HepG2 (cell line): ENCODE results near the gene LAP3. TPM values are rescaled to one million over a fixed set of nuclear protein-coding genes. Genes with fewer than 3 reads are reported as not detected.

Experiments used
- FOXC1 ChIP-seq: sonication (generic); formaldehyde crosslinking; IDR thresholded peaks from 2 replicates; pipeline ENCODE4 v1.8.0; 2022; ENCODE audit warnings: mild to moderate bottlenecking, missing genetic modification reagents, borderline replicate concordance
- IKZF4 ChIP-seq: sonication (generic); formaldehyde crosslinking; IDR thresholded peaks from 2 replicates; pipeline ENCODE4 v1.5.1; 2020; ENCODE audit warnings: borderline replicate concordance, mild to moderate bottlenecking, low read depth, missing genetic modification reagents; ENCODE audit errors: not compliant biosample characterization
- KLF13 ChIP-seq: sonication (generic); formaldehyde crosslinking; IDR thresholded peaks from 2 replicates; pipeline ENCODE4 v1.4.0; 2020; ENCODE audit warnings: mild to moderate bottlenecking, missing genetic modification reagents
- MED8 ChIP-seq: sonication (generic); formaldehyde crosslinking; IDR thresholded peaks from 2 replicates; pipeline ENCODE4 v1.8.1; 2023; ENCODE audit warnings: mild to moderate bottlenecking, missing genetic modification reagents; ENCODE audit not compliant: insufficient replicate concordance
- REXO4 ChIP-seq: sonication (generic); formaldehyde crosslinking; IDR thresholded peaks from 2 replicates; pipeline ENCODE4 v1.8.0; 2022; ENCODE audit warnings: missing genetic modification reagents, mild to moderate bottlenecking, borderline replicate concordance
- RNF2 ChIP-seq: fragments of 450-650 bp; conservative IDR thresholded peaks from 2 replicates; pipeline ENCODE4 v1.6.1; 2016; ENCODE audit warnings: low read depth
- STAG1 ChIP-seq: sonication (generic); formaldehyde crosslinking; IDR thresholded peaks from 2 replicates; pipeline ENCODE4 v1.4.0; 2020; ENCODE audit warnings: missing genetic modification reagents
- TEAD3 ChIP-seq: optimal IDR thresholded peaks from 2 replicates; pipeline ENCODE3; 2016; ENCODE audit warnings: borderline replicate concordance
- ZNF331 ChIP-seq: sonication (generic); formaldehyde crosslinking; IDR thresholded peaks from 2 replicates; pipeline ENCODE4 v1.4.0; 2020; ENCODE audit warnings: missing genetic modification reagents
- ZNF530 ChIP-seq: sonication (generic); formaldehyde crosslinking; IDR thresholded peaks from 2 replicates; pipeline ENCODE4 v1.5.0; 2020; ENCODE audit warnings: low read depth, mild to moderate bottlenecking, missing genetic modification reagents
- ZNF543 ChIP-seq: sonication (generic); formaldehyde crosslinking; IDR thresholded peaks from 2 replicates; pipeline ENCODE4 v1.4.0; 2020; ENCODE audit warnings: mild to moderate bottlenecking, missing genetic modification reagents
- ZNF570 ChIP-seq: sonication (generic); formaldehyde crosslinking; IDR thresholded peaks from 2 replicates; pipeline ENCODE4 v1.4.0; 2020; ENCODE audit warnings: mild to moderate bottlenecking, missing genetic modification reagents, borderline replicate concordance
- polyA plus RNA-seq, 8 experiments: library from polyadenylated mRNA; depleted of rRNA in 3 of 8; stranded (reverse) in 7 of 8; unstranded in 1 of 8; fragments of >200 nt; fragmentation: Illumina TruSeq in 4 of 8; extraction: Trizol in 4 of 8; gene quantifications; 2 replicates each; pipeline versions ENCODE4 v1.2.1 to v1.2.3, GENCODE V29; 2011 to 2016; ENCODE audit warnings: low read depth in 4 of 8, missing spikeins in 1 of 8, mixed read lengths in 1 of 8; ENCODE audit not compliant: insufficient read depth in 1 of 8
- total RNA-seq, 5 experiments: library from RNA; depleted of rRNA; stranded (reverse); fragments of >200 nt; fragmentation: Illumina TruSeq; extraction: Trizol; gene quantifications; 2 replicates each; pipeline ENCODE4 v1.2.3, GENCODE V29; 2016; ENCODE audit warnings: low read depth in 1 of 5
- TF ChIP-seq, protein P1 (sequence below): sonication (generic); formaldehyde crosslinking; IDR thresholded peaks from 2 replicates; pipeline ENCODE4 v1.4.0; 2020; ENCODE audit warnings: missing genetic modification reagents
- TF ChIP-seq, protein P2 (sequence below): sonication (generic); formaldehyde crosslinking; IDR thresholded peaks from 2 replicates; pipeline ENCODE4 v1.4.0; 2020; ENCODE audit warnings: low read depth, mild to moderate bottlenecking, missing genetic modification reagents
- TF ChIP-seq, protein P3 (sequence below): IDR thresholded peaks from 2 replicates; pipeline ENCODE4 v1.6.1; 2018; ENCODE audit warnings: missing genetic modification reagents
- TF ChIP-seq, protein P4 (sequence below): IDR thresholded peaks from 2 replicates; pipeline ENCODE4 v1.6.1; 2016; ENCODE audit warnings: low read depth, missing genetic modification reagents, missing compliant biosample characterization

Gene LAP3
- total and polyA plus RNA-seq, 2 of the 13 experiments (the other 11 are each of a cell fraction or from before 2014, with no cell fraction given), result 106 to 125 TPM

DNA sequence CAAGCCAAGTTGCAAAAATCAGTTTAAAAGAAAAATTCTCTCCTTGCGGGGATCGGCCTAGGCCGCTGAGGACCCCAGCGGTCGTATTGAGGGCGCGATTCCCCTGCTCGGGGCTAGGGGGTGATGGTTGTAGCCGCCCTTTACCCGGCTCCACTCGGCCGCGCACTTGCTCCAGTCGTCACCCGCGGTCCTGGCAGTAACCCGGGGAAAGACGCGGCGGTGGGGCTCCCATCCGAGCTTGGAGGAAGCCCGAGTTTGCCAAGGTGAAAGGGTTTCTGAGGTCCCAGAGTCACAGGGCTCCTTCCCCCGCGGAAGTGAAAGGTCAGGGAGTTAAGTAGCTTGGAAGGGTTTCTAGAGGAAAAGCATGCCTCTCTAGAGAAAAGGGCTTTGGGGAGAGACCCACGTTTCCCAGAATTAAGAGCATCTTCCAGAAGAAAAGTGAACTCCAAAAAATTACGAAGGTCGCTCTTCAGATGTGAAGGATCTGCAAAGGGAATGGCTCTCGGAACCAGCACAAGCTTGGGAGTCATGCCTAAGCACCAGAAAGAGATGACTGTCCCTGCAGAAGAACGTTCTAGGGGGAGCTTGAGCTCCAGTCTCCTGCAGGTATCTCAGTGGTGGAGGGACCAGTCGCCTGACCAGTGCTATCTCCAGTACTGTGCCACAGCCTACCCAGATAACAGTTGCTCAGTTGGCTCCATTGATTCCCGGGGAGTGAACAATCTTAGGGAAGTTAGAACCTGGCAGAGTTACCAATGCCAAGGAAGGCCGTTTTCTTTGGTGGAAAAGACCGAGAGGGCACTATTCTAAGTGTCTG is 875 bp downstream of the LAP3 start (continued):
- TF ChIP-seq, protein P1, sequence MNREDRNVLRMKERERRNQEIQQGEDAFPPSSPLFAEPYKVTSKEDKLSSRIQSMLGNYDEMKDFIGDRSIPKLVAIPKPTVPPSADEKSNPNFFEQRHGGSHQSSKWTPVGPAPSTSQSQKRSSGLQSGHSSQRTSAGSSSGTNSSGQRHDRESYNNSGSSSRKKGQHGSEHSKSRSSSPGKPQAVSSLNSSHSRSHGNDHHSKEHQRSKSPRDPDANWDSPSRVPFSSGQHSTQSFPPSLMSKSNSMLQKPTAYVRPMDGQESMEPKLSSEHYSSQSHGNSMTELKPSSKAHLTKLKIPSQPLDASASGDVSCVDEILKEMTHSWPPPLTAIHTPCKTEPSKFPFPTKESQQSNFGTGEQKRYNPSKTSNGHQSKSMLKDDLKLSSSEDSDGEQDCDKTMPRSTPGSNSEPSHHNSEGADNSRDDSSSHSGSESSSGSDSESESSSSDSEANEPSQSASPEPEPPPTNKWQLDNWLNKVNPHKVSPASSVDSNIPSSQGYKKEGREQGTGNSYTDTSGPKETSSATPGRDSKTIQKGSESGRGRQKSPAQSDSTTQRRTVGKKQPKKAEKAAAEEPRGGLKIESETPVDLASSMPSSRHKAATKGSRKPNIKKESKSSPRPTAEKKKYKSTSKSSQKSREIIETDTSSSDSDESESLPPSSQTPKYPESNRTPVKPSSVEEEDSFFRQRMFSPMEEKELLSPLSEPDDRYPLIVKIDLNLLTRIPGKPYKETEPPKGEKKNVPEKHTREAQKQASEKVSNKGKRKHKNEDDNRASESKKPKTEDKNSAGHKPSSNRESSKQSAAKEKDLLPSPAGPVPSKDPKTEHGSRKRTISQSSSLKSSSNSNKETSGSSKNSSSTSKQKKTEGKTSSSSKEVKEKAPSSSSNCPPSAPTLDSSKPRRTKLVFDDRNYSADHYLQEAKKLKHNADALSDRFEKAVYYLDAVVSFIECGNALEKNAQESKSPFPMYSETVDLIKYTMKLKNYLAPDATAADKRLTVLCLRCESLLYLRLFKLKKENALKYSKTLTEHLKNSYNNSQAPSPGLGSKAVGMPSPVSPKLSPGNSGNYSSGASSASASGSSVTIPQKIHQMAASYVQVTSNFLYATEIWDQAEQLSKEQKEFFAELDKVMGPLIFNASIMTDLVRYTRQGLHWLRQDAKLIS, result no peak
- TF ChIP-seq, protein P2, sequence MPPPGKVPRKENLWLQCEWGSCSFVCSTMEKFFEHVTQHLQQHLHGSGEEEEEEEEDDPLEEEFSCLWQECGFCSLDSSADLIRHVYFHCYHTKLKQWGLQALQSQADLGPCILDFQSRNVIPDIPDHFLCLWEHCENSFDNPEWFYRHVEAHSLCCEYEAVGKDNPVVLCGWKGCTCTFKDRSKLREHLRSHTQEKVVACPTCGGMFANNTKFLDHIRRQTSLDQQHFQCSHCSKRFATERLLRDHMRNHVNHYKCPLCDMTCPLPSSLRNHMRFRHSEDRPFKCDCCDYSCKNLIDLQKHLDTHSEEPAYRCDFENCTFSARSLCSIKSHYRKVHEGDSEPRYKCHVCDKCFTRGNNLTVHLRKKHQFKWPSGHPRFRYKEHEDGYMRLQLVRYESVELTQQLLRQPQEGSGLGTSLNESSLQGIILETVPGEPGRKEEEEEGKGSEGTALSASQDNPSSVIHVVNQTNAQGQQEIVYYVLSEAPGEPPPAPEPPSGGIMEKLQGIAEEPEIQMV (CRISPR knock-in tag), result no peak
- no peak for TF ChIP-seq KLF13 (CRISPR knock-in tag)
- TF ChIP-seq REXO4, result no peak
- no peak for TF ChIP-seq FOXC1 (CRISPR knock-in tag)
- TF ChIP-seq RNF2, result 0 out of 2 replicates have a peak, but pooled peaks have one; percentile 24
- TF ChIP-seq TEAD3 (CRISPR knock-in tag), result no peak
- TF ChIP-seq, protein P3, sequence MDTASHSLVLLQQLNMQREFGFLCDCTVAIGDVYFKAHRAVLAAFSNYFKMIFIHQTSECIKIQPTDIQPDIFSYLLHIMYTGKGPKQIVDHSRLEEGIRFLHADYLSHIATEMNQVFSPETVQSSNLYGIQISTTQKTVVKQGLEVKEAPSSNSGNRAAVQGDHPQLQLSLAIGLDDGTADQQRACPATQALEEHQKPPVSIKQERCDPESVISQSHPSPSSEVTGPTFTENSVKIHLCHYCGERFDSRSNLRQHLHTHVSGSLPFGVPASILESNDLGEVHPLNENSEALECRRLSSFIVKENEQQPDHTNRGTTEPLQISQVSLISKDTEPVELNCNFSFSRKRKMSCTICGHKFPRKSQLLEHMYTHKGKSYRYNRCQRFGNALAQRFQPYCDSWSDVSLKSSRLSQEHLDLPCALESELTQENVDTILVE (CRISPR knock-in tag), result no peak
- TF ChIP-seq, protein P4, sequence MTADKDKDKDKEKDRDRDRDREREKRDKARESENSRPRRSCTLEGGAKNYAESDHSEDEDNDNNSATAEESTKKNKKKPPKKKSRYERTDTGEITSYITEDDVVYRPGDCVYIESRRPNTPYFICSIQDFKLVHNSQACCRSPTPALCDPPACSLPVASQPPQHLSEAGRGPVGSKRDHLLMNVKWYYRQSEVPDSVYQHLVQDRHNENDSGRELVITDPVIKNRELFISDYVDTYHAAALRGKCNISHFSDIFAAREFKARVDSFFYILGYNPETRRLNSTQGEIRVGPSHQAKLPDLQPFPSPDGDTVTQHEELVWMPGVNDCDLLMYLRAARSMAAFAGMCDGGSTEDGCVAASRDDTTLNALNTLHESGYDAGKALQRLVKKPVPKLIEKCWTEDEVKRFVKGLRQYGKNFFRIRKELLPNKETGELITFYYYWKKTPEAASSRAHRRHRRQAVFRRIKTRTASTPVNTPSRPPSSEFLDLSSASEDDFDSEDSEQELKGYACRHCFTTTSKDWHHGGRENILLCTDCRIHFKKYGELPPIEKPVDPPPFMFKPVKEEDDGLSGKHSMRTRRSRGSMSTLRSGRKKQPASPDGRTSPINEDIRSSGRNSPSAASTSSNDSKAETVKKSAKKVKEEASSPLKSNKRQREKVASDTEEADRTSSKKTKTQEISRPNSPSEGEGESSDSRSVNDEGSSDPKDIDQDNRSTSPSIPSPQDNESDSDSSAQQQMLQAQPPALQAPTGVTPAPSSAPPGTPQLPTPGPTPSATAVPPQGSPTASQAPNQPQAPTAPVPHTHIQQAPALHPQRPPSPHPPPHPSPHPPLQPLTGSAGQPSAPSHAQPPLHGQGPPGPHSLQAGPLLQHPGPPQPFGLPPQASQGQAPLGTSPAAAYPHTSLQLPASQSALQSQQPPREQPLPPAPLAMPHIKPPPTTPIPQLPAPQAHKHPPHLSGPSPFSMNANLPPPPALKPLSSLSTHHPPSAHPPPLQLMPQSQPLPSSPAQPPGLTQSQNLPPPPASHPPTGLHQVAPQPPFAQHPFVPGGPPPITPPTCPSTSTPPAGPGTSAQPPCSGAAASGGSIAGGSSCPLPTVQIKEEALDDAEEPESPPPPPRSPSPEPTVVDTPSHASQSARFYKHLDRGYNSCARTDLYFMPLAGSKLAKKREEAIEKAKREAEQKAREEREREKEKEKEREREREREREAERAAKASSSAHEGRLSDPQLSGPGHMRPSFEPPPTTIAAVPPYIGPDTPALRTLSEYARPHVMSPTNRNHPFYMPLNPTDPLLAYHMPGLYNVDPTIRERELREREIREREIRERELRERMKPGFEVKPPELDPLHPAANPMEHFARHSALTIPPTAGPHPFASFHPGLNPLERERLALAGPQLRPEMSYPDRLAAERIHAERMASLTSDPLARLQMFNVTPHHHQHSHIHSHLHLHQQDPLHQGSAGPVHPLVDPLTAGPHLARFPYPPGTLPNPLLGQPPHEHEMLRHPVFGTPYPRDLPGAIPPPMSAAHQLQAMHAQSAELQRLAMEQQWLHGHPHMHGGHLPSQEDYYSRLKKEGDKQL (CRISPR knock-in tag), result no peak
- no peak for TF ChIP-seq ZNF543 (CRISPR knock-in tag)
- TF ChIP-seq ZNF530 (CRISPR knock-in tag), result no peak
- TF ChIP-seq STAG1 (CRISPR knock-in tag), result peak; percentile 17; the same call in 1 of the 2 replicates
- no peak for TF ChIP-seq ZNF570 (CRISPR knock-in tag)
- TF ChIP-seq ZNF331, result no peak
- no peak for TF ChIP-seq IKZF4
- TF ChIP-seq MED8 (CRISPR knock-in tag), result no peak
